Erythroblast (primary cell): ENCODE data around the gene CNOT6.
"Not testable (repeated sequence)": the region's sequence is repeated elsewhere in the genome, so short reads cannot be mapped to it uniquely, and the experiment has no call there.

Source experiments
- DNase-seq, 2 experiments: peaks; one replicate each; lab custom pipeline; 2025; lab: John Stamatoyannopoulos, UW
- GATA1 ChIP-seq: IDR thresholded peaks from 2 replicates; pipeline ENCODE4 v1.6.1; 2011; ENCODE audit warnings: low read depth, mild to moderate bottlenecking, control low read depth, low read length, moderate library complexity
- POLR2A ChIP-seq: IDR thresholded peaks from 2 replicates; pipeline ENCODE4 v1.6.1; 2011; ENCODE audit warnings: mild to moderate bottlenecking, low read length

Gene CNOT6

DNA sequence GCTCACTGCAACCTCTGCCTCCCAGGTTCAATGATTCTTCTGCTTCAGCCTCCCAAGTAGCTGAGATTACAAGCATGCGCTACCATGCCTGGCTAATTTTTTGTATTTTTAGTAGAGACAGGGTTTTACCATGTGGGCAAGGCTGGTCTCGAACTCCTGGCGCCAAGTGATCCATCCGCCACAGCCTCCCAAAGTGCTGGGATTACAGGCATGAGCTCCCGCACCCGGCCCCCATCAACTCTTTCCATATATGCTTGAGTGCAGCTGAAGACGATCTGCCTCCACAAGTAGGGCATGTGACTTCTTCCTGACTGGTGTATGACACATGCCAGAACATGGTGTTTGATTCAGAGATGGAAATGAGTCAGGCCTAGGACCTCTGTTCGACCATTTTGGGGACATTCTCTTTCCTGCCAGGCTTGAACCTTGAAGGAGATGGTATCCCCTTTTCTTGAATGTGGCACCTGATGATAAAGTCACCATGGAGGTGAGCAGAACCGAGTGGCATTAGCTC lies 7.5 kb upstream of the CNOT6 start:
- no peak for DNase-seq
- TF ChIP-seq GATA1 = no peak
- TF ChIP-seq POLR2A = no peak

DNA sequence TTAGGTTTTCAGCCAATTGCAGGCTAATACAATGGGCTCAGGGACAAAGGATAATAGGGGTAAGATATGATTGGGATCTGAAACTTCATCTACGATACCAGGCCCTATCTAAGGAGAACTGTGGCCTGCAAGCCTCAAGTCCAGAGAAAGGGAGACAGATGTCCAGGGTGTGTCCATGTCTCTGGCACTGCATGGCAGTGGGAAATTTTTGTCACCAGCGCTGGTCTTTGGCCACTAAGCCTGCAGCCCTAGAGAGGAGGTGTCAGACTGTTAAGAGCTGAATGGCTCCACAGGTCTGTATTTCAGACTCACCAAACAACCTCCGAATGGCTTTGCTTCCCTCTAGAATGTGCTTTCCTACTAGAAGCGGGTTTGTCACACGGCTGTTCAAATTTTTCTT lies 6.6 kb upstream of the CNOT6 start:
- TF ChIP-seq GATA1 = no peak
- no peak for TF ChIP-seq POLR2A
- DNase-seq = no peak

DNA sequence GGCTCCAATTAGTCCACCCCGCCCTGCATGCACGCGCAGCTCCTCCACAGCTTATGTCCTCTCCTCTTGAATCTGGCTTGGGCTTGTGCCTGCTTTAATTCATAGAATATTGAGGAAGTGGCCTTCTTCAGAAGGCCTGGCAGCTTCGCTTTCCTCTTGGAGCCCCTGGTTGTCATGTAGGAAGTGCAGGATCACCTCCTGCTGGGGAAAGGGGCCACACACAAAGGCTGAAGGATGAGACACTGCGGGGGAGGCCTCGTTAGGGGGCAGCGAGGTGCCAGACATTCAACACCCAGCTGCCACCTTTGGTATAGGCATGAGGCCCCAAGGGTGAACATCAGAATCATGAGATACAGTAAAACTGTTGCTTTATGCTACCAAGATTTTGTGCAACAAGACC lies 2.7 kb upstream of the CNOT6 start:
- no peak for TF ChIP-seq POLR2A
- no peak for TF ChIP-seq GATA1
- peak; percentile 19 to 20 for DNase-seq

DNA sequence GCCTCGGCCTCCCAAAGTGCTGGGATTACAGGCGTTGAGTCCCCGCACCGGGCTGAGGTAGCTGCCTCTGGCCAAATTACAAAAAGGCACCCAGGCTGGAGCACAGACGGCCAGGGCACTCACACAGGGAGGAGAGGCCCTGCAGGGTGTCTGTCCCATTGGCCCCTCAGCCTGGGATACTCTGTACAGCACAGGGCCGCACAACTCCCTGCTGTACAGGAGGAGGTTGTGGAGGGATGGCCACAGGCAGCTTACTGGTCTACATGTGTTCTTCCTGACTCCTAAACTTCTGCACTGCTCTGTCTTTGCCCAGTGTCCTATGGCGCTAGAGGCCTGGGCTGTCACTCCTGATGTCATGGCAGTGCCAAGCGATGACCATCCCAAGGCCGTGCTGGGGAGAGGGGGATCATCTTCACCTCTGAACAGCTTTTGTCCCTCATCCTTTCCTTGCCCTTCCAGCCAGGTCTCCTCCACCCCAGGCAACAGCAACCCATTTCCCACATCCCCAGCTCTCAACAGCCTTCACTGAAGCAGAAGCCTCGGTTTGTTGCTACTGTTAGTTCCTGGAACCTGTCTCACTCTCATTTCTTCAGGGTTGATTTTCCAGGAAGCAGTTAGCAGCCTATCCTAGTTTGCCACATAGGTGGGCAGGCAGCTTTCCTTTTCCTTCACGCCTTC lies 1.8 kb upstream of the CNOT6 start:
- no peak for TF ChIP-seq GATA1
- no peak for TF ChIP-seq POLR2A
- DNase-seq = no peak

DNA sequence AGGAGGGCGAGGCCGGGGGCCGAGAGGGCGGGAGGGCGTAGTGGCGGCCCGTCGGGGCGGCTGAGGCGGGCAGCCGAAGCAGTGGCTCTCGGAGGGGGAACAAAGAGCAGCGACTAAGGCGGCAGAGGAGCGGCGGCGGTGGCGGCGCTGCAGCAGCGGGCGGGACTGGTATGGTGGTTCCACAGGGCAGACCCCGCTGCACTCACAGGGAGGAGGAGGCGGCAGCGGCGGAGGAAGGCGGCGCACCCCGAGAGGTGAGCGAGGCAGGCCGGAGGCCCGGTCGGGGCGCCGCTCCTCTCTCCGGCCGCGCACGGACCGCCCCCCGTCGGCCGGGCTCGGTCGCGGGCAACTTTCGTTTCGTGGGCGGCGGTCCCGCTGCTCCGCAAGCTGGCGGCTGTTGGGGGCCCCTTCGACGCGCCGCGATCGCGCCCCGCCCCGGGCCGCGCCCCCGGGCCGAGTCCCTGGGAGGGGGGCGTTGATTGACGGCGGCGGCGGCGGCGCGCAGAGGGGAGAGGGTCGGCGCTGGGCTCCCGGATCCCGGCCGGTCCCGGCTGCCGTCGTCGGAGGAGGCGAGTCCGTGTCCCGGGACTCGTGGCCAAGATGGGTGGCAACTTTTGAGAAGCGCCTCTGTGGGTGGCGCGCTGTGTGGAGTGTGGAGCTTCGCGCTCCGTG lies 467 bp downstream of the CNOT6 start:
- TF ChIP-seq GATA1 (no peak), POLR2A (peak; percentile 52)
- DNase-seq = peak; percentile 76 to 82

DNA sequence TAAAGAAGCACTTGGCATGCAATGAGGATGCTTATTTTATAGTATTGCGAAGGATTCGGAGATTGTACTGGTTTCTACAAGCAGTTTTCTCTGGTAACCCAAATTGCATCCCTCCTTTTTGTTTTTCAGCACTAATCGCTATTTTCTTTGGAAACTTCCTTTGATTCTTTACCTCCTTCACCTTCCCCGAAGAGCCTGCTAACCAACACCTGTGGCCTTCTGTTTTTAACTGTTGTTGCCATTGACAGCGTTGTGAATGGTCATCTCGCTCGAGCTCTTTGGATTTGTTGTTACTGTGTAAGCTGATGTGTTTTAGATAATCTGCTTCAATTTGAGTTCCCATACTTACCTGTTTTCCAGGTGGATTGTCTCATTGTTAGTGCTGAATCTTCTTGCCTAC lies 1.1 kb downstream of the CNOT6 start:
- peak; percentile 33 to 60 for DNase-seq
- no peak for TF ChIP-seq GATA1
- no peak for TF ChIP-seq POLR2A

DNA sequence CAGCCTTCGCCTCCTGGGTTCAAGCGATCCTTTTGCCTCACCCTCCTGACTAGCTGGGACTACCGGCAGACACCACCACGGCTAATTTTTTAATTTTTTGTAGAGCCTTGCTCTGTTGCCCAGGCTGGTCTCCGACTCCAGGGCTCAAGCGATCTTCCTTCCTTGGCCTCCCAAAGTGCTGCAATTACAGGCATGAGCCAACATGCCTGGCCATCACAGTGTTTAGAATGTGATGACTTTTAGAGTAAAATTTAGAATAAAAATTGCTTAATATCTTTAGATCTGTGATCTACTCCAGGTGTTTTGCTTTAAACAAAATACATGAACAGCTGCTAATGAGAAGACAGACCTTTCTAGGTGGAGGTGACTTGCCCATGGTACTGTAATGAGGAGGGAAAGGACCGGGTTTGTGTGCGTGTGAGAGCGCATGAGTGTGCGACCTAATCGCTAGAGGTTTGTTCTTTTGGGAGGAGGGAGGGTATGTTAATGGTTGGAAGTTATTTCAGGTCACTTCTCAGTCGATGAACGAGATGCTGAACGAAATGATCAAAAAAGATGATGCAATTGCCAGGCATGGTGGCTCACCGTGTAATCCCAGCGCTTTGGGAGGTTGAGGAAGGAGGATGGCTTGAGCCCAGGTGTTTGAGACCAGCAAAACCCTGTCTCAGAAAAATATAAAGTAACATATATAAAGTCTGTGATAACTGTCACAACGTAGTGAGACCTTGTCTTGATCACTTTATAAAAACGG lies 2.0 kb downstream of the CNOT6 start:
- no peak for DNase-seq

DNA sequence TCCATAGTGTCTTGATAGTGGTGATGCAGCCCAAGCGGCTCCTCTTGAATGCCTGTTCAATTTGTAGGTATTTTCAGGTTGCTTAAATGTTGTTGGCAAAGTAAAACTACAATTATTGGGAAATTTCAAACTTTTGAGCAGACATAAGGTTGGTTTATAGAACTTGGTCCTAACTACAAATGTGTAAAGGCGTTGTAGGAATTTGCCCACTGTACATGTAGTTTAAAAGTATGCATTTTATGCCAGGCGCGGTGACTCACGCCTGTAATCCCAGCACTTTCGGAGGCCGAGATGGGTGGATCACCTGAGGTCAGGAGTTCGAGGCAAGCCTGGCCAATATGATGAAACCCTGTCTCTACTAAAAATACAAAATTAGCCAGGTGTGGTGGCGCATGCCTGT lies 2.6 kb downstream of the CNOT6 start:
- not testable (repeated sequence) for DNase-seq

More for the DNA sequence above, 2.0 kb downstream of the CNOT6 start:
- no peak for TF ChIP-seq GATA1

DNA sequence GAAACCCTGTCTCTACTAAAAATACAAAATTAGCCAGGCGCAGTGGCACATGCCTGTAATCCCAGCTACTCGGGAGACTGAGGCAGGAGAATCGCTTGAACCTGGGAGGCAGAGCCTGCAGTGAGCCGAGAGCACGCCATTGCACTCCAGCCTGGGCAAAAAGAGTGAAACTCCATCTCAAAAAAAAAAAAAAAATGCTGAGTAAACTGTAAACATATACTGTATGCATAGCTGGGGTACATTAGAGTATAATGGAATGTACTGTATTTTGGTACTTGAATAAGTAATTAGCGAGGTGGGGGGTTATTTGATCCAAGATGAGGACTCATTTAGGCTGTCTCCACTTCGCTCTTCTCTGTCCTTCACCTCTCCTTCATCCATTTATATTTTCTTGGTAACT lies 3.7 kb downstream of the CNOT6 start:
- not testable (repeated sequence) for DNase-seq

DNA sequence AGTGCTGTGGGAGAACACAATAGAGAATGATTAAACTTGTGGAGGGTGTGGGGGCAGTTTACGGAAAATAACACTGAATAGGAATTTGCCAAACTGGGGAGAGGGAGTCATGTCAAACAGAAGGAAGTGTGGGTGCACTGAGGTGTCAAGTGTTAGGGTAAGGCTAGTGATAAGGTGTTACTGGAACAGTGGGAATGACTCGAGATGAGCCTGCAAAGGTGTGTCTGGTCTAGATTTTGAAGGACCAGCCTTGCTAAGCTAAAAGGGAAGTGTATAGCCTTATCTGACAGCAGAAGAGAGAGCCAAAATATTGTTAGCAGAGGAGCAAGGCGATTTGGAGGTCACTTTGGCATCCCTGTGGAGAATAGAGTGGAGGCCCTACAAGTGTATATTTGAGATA lies 4.2 kb downstream of the CNOT6 start:
- TF ChIP-seq POLR2A (no peak), GATA1 (no peak)
- DNase-seq = peak in 1 of 2 experiments; percentile 15

DNA sequence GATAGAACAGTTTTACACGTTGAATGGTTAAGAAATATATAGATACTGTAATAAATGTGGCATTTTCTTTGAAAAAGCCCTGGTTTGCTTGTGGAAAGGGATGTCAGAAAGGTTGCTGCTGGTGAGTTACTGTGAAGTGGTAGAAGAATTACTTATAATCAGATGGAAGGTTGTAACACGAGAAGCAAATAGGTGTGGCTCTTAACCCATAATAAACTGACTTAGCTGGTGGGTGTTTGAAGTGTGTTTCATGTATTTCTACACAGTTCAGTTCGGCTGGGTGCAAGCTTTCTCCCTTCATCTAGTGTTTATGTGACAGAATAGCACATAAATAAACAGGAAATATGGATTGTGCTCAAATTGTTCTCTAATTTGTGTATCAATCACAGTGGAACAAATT lies 5.5 kb downstream of the CNOT6 start:
- DNase-seq = peak in 1 of 2 experiments; percentile 18
- TF ChIP-seq GATA1 (no peak), POLR2A (no peak)

DNA sequence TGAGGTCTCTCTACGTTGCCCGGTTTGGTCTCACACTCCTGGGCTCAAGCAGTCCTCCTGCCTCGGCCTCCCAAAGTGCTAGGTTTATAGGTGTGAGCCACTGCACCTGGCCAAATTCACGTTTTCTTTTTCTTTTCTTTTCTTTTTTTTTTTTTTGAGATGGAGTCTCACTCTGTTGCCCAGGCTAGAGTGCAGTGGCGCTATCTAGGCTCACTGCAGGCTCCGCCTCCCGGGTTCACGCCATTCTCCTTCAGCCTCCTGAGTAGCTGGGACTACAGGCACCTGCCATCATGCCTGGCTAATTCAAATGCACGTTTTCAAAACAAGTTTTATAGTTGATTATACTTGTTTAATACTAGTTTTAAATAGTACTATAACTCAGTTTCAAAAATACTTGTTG lies 6.1 kb downstream of the CNOT6 start:
- peak in 1 of 2 experiments; percentile 8 for DNase-seq

DNA sequence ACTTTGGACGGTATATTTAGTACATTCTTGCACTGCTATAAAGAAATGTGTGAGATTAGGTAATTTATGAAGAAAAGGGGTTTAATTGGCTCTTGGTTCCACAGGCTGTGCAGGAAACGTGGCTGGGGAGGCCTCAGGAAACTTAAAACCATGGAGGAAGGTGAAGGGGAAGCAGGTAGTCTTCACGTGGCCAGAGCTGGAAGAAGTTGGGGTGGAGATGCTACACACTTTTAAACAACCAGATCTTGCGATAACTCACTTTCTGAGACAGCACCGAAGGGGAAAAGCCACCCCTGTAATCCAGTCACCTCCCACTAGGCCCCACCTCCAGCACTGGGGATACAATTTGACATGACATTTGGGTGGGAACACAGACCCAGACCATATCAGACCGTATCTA lies 13.5 kb downstream of the CNOT6 start:
- DNase-seq = no peak
- TF ChIP-seq GATA1 (no peak), POLR2A (no peak)

DNA sequence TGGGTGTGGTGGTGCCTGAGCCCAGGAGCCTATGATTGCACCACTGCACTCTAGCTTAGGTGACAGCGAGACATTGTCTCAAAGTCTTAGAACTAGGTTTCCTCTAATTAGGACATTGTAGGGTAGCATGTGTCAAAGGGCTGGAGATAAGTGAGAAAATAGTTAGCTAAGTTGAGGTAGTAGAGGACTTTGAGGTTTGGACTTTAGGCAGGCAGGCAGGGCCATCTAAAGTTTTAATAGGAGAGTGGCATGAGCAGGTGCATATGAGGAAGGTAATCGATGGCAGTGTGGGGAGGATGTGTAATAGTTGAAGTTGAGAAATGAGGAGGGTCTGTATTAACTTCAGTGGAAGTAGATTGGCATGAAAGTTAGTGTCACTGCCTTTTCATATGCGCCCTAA lies 21.1 kb downstream of the CNOT6 start:
- TF ChIP-seq POLR2A = no peak
- no peak for TF ChIP-seq GATA1

DNA sequence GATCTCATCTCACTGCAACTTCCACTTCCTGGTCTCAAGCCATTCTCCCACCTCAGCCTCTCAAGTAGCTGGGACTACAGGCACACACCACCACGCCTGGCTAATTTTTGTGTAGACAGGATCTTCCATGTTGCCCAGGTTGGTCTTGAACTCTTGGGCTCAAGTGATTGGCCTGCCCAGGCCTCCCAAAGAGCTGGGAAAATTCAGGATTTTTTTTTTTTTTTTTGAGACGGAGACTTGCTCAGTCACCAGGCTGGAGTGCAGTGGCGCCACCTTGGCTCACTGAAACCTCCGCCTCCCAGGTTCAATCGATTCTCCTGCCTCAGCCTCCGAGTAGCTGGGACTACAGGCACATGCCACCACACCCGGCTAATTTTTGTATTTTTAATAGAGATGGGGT lies 21.8 kb downstream of the CNOT6 start:
- DNase-seq = not testable (repeated sequence)

More for the DNA sequence above, 21.1 kb downstream of the CNOT6 start:
- no peak for DNase-seq
